AG10803 (cell line): Measurements from ENCODE around the gene CAMK4.
"Not testable (repeated sequence)": the region's sequence is repeated elsewhere in the genome, so short reads cannot be mapped to it uniquely, and the experiment has no call there.

Experiments used
- DNase-seq: peaks from one replicate; pipeline ENCODE4 v3.0.0; 2010; ENCODE audit warnings: low read depth
- H3K4me3 ChIP-seq: 2 replicates; pipeline ENCODE4 v1.5.1; 2011; ENCODE audit warnings: mild to moderate bottlenecking, low read length, control low read depth
- TF ChIP-seq, protein P1 (sequence below): conservative IDR thresholded peaks from 2 replicates; pipeline ENCODE4 v1.5.1; 2011; ENCODE audit warnings: mild to moderate bottlenecking, low read length, control low read depth, inconsistent platforms

CAMK4 gene

DNA sequence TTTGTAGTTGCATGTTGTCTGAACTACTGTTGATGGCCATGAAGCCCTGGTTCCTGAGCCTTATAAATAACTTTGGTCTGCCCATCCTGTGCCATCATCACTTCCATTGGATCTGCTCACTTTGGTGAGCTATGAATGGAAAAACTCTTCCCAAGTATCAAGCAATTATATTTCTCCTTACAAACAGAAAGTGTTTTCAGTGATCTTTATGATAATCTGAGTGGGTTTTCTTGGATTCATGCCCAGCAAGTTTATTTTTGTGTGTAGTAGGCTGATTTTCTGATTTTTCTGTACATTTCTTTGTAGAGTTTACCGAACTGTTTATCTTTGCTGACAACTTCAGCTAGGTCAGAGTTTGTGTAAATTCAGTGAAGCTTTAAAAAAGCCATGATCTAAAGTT is 31.0 kb downstream of the CAMK4 start:
- no peak overlapping the region for H3K4me3 ChIP-seq
- DNase-seq = no peak
- TF ChIP-seq, protein P1, sequence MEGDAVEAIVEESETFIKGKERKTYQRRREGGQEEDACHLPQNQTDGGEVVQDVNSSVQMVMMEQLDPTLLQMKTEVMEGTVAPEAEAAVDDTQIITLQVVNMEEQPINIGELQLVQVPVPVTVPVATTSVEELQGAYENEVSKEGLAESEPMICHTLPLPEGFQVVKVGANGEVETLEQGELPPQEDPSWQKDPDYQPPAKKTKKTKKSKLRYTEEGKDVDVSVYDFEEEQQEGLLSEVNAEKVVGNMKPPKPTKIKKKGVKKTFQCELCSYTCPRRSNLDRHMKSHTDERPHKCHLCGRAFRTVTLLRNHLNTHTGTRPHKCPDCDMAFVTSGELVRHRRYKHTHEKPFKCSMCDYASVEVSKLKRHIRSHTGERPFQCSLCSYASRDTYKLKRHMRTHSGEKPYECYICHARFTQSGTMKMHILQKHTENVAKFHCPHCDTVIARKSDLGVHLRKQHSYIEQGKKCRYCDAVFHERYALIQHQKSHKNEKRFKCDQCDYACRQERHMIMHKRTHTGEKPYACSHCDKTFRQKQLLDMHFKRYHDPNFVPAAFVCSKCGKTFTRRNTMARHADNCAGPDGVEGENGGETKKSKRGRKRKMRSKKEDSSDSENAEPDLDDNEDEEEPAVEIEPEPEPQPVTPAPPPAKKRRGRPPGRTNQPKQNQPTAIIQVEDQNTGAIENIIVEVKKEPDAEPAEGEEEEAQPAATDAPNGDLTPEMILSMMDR = no peak

DNA sequence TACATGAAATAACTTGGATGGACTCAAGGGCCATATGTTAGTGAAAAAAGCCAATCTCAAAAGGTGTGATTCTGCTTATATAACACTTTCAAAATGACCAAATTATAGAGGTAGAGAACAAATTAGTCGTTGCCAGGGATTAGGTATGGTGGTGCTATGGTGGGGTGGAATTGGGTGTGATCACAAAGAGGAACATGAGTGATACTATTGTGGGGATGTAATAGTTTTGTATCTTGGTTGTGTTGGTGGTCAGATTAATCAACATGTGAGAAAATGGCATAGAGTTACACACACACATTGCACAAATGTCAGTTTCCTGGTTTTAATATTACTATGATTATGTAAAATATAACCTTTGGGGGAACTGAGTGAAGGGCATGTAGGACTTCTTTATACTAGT is 31.9 kb downstream of the CAMK4 start:
- no peak overlapping the region for H3K4me3 ChIP-seq
- TF ChIP-seq, protein P1 = no peak
- DNase-seq = no peak

DNA sequence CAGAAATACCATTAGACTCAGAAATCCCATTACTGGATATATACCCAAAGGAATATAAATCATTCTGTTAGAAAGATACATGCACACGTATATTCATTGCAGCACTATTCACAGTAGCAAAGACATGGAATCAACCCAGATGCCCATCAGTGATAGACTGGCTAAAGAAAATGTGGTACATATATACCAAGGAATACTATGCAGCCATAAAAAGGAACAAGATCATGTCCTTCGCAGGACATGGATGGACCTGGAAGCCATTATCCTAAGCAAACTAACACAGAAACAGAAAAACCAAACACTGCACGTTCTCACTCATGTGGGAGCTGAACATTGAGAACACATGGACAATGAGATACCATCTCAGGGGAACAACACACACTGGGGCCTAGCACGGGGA is 33.4 kb downstream of the CAMK4 start:
- not testable (repeated sequence) for DNase-seq, H3K4me3 ChIP-seq

DNA sequence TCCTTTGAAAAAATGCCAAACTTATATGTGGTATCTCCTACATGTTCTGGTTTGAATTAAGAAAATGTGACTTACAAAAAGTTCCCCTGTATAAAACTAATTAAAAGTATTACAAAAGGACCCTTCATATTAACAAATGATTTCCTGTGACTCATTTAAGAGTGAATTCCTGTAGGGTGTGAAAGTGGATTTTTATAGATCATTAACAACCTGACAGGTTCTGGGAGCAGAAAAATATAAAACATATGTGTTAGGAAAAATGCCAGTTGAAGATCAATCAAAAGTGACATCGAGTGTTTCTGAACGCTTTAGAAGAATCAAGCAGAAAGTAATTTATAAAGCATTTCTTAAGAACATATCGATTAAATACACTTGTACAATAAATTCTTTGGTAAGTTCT is 35.5 kb downstream of the CAMK4 start:
- TF ChIP-seq, protein P1 = no peak
- no peak for DNase-seq
- no peak overlapping the region for H3K4me3 ChIP-seq

DNA sequence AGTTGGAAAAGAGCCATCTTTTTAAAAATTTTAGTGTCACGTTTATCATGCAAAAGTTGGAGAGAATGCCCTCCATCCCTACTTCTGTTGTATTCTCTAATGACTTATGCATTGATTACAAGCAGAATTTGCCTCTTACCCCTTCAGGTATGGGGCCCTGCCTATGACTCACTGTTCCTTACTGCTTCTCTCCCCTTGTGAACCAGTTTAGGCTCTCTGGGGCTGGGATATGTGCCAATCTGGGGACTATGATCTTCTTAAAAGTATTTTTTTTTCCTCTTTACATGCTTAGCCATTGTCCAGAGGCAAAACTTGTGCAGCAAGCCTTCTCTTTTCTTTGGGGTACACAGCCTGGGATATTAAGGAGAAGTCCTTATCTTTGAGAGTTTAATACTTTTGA is 37.4 kb downstream of the CAMK4 start:
- no peak overlapping the region for H3K4me3 ChIP-seq
- TF ChIP-seq, protein P1 = no peak
- no peak for DNase-seq

DNA sequence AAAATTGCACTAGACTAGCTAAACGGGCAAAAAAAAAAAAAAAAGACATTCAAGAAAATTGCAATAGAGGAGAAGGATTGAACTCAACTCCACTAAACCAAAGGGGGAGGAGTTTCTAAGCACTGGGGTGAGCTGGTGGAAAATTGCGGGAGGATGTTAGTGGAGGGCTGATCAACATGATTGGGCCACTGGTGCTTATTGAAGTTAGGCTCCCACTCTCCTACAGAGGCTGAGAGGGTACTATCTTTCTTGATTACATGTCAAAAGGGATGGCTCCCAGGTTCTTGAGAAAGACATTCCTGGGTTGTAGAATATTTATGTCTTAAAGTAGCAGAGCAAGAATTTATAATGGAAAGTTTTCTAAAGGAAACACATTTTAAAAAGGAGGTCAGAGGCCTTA is 38.0 kb downstream of the CAMK4 start:
- TF ChIP-seq, protein P1 = no peak
- no peak overlapping the region for H3K4me3 ChIP-seq
- DNase-seq = no peak

DNA sequence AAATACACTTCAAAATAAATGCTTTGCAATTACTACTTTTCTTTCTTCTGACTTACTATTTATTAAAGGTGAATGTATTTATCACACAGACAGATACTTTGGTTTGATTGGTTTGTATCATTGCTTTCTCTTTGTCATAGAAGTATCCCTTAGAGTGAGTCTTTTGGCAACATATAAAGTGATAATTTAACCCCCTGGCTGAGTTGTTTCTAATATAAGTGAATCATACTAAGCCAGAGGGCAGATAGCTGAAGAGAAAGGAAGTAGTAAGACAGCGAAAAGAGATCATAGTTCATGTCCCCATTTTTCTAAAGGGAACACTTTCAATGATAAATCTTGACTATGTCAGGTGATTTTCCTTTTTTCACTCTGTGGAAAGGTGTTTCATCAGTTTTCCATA is 38.6 kb downstream of the CAMK4 start:
- H3K4me3 ChIP-seq = no peak overlapping the region
- DNase-seq = no peak
- TF ChIP-seq, protein P1 = no peak

DNA sequence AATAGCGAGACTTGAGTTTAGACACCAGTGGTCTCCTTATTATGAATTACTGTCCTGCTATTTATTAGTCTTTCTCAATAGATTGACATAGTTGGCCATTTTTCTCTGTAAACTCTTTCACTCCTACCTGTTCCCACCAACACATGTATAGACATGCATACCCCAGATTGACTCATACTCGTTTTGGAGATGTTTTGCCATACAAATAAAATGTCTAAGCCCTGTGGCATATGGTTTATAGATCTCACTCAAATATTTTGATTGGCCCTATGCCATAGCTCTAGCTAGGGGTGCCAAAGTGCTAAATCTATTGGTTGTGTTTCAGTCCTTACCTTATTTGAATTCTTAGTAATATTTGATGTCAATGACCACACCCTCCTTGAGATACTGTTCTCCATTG is 42.3 kb downstream of the CAMK4 start:
- no peak for DNase-seq
- TF ChIP-seq, protein P1 = no peak
- H3K4me3 ChIP-seq = no peak overlapping the region
